IMR-90 (cell line): ENCODE data around the gene ELF5. TPM values are rescaled to one million over a fixed set of nuclear protein-coding genes. Genes with fewer than 3 reads are reported as not detected.

ENCODE experiments used
- ATAC-seq: fragments of 200-7000 bp; cut with Tn5 transposase; 2 replicates; pipeline ENCODE4 v1.9.1; 2020; ENCODE audit warnings: low read depth, mild to moderate bottlenecking, moderate library complexity
- BruUV-seq: library from RNA; stranded (reverse); fragments of 400-500 nt; replicated peaks from 2 replicates; lab custom pipeline; 2021; lab: Mats Ljungman, UMichigan
- CTCF ChIA-PET: fragments of 300-600 bp; formaldehyde crosslinking; extraction: SDS; loops from one replicate; lab custom pipeline; 2021; ENCODE audit warnings: antibody characterized with exemption; lab: Yijun Ruan, JAX
- POLR2A ChIA-PET: fragments of 300-600 bp; sonication (Branson Sonifier 250); formaldehyde crosslinking; loops from one replicate; lab custom pipeline; 2022; ENCODE audit warnings: antibody characterized with exemption; ENCODE audit not compliant: unreplicated experiment; lab: Charles Lee
- DNase-seq: peaks from one replicate; pipeline ENCODE4 v3.0.0; 2013
- H2AFZ ChIP-seq: replicated peaks from 2 replicates; pipeline ENCODE3; 2013; ENCODE audit warnings: low read length, mild to moderate bottlenecking; ENCODE audit not compliant: poor library complexity
- H2AK5ac ChIP-seq: 2 replicates; pipeline ENCODE4 v1.6.1; 2013; ENCODE audit warnings: low read depth, low read length, inconsistent platforms
- H2AK9ac ChIP-seq: replicated peaks from 2 replicates; pipeline ENCODE3; 2013; ENCODE audit warnings: mild to moderate bottlenecking, low read depth, low read length, moderate library complexity; ENCODE audit not compliant: poor library complexity
- H2BK120ac ChIP-seq: 2 replicates; pipeline ENCODE4 v1.6.1; 2013; ENCODE audit warnings: low read depth, low read length, inconsistent platforms
- H2BK15ac ChIP-seq: 3 replicates; pipeline ENCODE4 v1.6.1; 2013; ENCODE audit warnings: low read depth, low read length, inconsistent platforms
- H2BK20ac ChIP-seq: 2 replicates; pipeline ENCODE4 v1.6.1; 2013; ENCODE audit warnings: low read depth, mild to moderate bottlenecking, inconsistent platforms, low read length, moderate library complexity
- H2BK5ac ChIP-seq: 2 replicates; pipeline ENCODE4 v1.6.1; 2013; ENCODE audit warnings: mild to moderate bottlenecking, low read depth, low read length, inconsistent platforms; ENCODE audit not compliant: poor library complexity, severe bottlenecking
- H3K14ac ChIP-seq: replicated peaks from 2 replicates; pipeline ENCODE4 v1.6.1; 2013; ENCODE audit warnings: low read depth, low read length, inconsistent platforms
- H3K18ac ChIP-seq: 2 replicates; pipeline ENCODE4 v1.6.1; 2013; ENCODE audit warnings: low read depth, low read length, control low read depth
- H3K23ac ChIP-seq: 2 replicates; pipeline ENCODE4 v1.6.1; 2013; ENCODE audit warnings: low read depth, low read length, inconsistent platforms
- H3K27ac ChIP-seq: 2 replicates; pipeline ENCODE4 v1.5.1; 2013; ENCODE audit warnings: mild to moderate bottlenecking, control low read depth, low read length; ENCODE audit not compliant: insufficient read depth
- H3K27me3 ChIP-seq: 2 replicates; pipeline ENCODE4 v1.6.1; 2013; ENCODE audit warnings: low read length; ENCODE audit not compliant: control insufficient read depth, insufficient read depth
- H3K36me3 ChIP-seq: 2 replicates; pipeline ENCODE4 v1.6.1; 2013; ENCODE audit warnings: low read length, mixed read lengths; ENCODE audit not compliant: control insufficient read depth, insufficient read depth
- H3K4ac ChIP-seq: 2 replicates; pipeline ENCODE4 v1.6.1; 2013; ENCODE audit warnings: low read depth, low read length, inconsistent platforms
- H3K4me1 ChIP-seq: 2 replicates; pipeline ENCODE4 v1.6.1; 2013; ENCODE audit warnings: low read length, mixed read lengths; ENCODE audit not compliant: control insufficient read depth, insufficient read depth
- H3K4me2 ChIP-seq: 2 replicates; pipeline ENCODE4 v1.6.1; 2013; ENCODE audit warnings: low read depth, mild to moderate bottlenecking, control low read depth, low read length, moderate library complexity
- H3K4me3 ChIP-seq: 2 replicates; pipeline ENCODE4 v1.5.1; 2013; ENCODE audit warnings: low read depth, mild to moderate bottlenecking, control low read depth, low read length, moderate library complexity; ENCODE audit not compliant: insufficient read depth
- H3K56ac ChIP-seq: 2 replicates; pipeline ENCODE4 v1.6.1; 2013; ENCODE audit warnings: low read length, inconsistent platforms; ENCODE audit not compliant: insufficient read depth; ENCODE audit errors: extremely low read depth
- H3K79me1 ChIP-seq, 2 experiments: 2 replicates each; pipeline ENCODE4 v1.6.1; 2013; ENCODE audit warnings: low read length in 2 of 2, inconsistent platforms in 1 of 2, low read depth in 1 of 2
- H3K9ac ChIP-seq: 2 replicates; pipeline ENCODE4 v1.6.1; 2013; ENCODE audit warnings: low read depth, low read length, control low read depth
- H3K9me1 ChIP-seq: 2 replicates; pipeline ENCODE4 v1.6.1; 2013; ENCODE audit warnings: low read length, inconsistent platforms; ENCODE audit not compliant: insufficient read depth
- H3K9me3 ChIP-seq: 2 replicates; pipeline ENCODE4 v1.6.1; 2013; ENCODE audit warnings: low read length; ENCODE audit not compliant: control insufficient read depth, insufficient read depth
- H4K20me1 ChIP-seq: 2 replicates; pipeline ENCODE4 v1.6.1; 2013; ENCODE audit warnings: low read length, inconsistent platforms; ENCODE audit not compliant: insufficient read depth
- H4K5ac ChIP-seq: 2 replicates; pipeline ENCODE4 v1.6.1; 2013; ENCODE audit warnings: mild to moderate bottlenecking, low read depth, low read length, control low read depth
- H4K8ac ChIP-seq, 2 experiments: 2 replicates each; pipeline ENCODE4 v1.6.1; 2013; ENCODE audit warnings: low read depth in 2 of 2, low read length in 2 of 2, control low read depth in 1 of 2, inconsistent platforms in 1 of 2
- H4K91ac ChIP-seq: 2 replicates; pipeline ENCODE4 v1.6.1; 2013; ENCODE audit warnings: low read depth, low read length, inconsistent platforms; ENCODE audit not compliant: insufficient read depth
- CEBPB ChIP-seq: IDR thresholded peaks from 2 replicates; pipeline ENCODE4 v1.6.1; 2012; ENCODE audit warnings: low read depth, low read length, improper control_type of control experiment
- POLR2A ChIP-seq: IDR thresholded peaks from 2 replicates; pipeline ENCODE4 v1.6.1; 2012; ENCODE audit warnings: mild to moderate bottlenecking, low read depth, low read length
- WGBS, 2 experiments: methylation state at CpG; one replicate each; pipeline versions ENCODE4 v1.1.5 to v1.1.7; 2013; ENCODE audit warnings: missing lambda C conversion rate in 2 of 2; ENCODE audit not compliant: insufficient read length in 1 of 2; ENCODE audit errors: extremely low coverage in 2 of 2; 5-methylcytosine and 5-hydroxymethylcytosine counted together
- dilution Hi-C: fragments of 300-500 bp; cut with HindIII; formaldehyde crosslinking; loops from one replicate; pipeline ENCODE4 v1.14.3; 2018; ENCODE audit warnings: low sequenced_read_pairs; ENCODE audit not compliant: unreplicated experiment
- in situ Hi-C: fragments of 300-500 bp; cut with MboI; formaldehyde crosslinking; loops from 3 replicates; pipeline ENCODE4 v1.14.3; 2019; ENCODE audit warnings: low sequenced_read_pairs, inconsistent platforms, mixed read lengths
- intact Hi-C: fragments of 100-400 bp; cut with micrococcal nuclease; formaldehyde crosslinking; loops from 2 replicates; pipeline ENCODE4 v1.10.0; 2022
- polyA plus RNA-seq, 3 experiments: library from polyadenylated mRNA; depleted of rRNA; stranded (reverse); fragments of >200 nt; gene quantifications; 2 replicates each; pipeline ENCODE4 v1.2.3, GENCODE V29; 2012; ENCODE audit warnings: low replicate concordance in 1 of 3
- total RNA-seq: library from RNA; depleted of rRNA; stranded (reverse); fragments of >200 nt; gene quantifications from 2 replicates; pipeline ENCODE4 v1.2.3, GENCODE V29; 2012
- TF ChIP-seq, protein P1 (sequence below): fragments of 150-350 bp; IDR thresholded peaks from 2 replicates; pipeline ENCODE4 v1.6.1; 2017; ENCODE audit warnings: mild to moderate bottlenecking, antibody characterized with exemption, low read length, low read depth

Gene ELF5
- total and polyA plus RNA-seq, 2 of the 4 experiments (the other 2 are of a cell fraction) = not detected

DNA sequence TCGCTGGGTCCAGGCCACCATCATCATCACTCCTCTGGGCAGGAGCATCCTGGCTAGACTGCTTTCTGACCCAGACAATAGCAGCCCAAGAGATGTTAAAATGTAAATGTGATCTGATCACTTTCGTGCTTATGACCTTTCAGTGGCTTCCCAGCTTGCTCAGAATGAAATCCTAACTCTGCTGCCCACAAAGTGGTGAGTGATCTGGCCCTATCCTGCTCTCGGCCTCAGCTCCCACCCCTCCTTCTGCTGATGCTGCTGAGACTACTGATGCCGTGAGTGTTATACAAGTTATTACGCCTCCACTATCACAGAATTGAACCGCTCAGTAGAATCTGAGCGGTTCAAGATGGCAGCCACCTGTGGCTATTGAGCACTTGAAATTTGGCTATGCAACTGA lies 26.2 kb downstream of the ELF5 start:
- H3K56ac ChIP-seq = no peak overlapping the region
- no peak overlapping the region for H3K18ac ChIP-seq
- no peak overlapping the region for H3K14ac ChIP-seq
- no peak overlapping the region for H3K4ac ChIP-seq
- H3K9me3 ChIP-seq = no peaks in the 10 kb centered on the region
- peaks cover 46% of the 10 kb centered on the region for H3K27me3 ChIP-seq
- no peaks in the 10 kb centered on the region for H3K79me1 ChIP-seq
- TF ChIP-seq POLR2A (no peak), CEBPB (no peak)
- TF ChIP-seq, protein P1, sequence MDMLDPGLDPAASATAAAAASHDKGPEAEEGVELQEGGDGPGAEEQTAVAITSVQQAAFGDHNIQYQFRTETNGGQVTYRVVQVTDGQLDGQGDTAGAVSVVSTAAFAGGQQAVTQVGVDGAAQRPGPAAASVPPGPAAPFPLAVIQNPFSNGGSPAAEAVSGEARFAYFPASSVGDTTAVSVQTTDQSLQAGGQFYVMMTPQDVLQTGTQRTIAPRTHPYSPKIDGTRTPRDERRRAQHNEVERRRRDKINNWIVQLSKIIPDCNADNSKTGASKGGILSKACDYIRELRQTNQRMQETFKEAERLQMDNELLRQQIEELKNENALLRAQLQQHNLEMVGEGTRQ = no peak
- no peak overlapping the region for H3K4me3 ChIP-seq
- dilution Hi-C loops = no loop called here
- no peak overlapping the region for H2BK5ac ChIP-seq
- no peaks in the 10 kb centered on the region for H3K9me1 ChIP-seq
- BruUV-seq = no TSS peak
- in situ Hi-C loops = no loop called here
- no peak overlapping the region for H3K27ac ChIP-seq
- CTCF ChIA-PET = no interaction called here
- H3K4me2 ChIP-seq = no peak overlapping the region
- no peak overlapping the region for H2AK9ac ChIP-seq
- no peaks in the 10 kb centered on the region for H3K4me1 ChIP-seq
- ATAC-seq (no peak), DNase-seq (no peak)
- POLR2A ChIA-PET = no interaction called here
- H4K5ac ChIP-seq = no peak overlapping the region
- no peaks in the 10 kb centered on the region for H4K20me1 ChIP-seq
- no peak overlapping the region for H2BK15ac ChIP-seq
- no peak overlapping the region for H2BK120ac ChIP-seq
- H3K23ac ChIP-seq = no peak overlapping the region
- no peak overlapping the region for H2AFZ ChIP-seq
- no peak overlapping the region for H2AK5ac ChIP-seq
- no peak overlapping the region for H4K91ac ChIP-seq
- H3K36me3 ChIP-seq = no peaks in the 10 kb centered on the region
- WGBS, 2 experiments = 67% methylated on average over 1 of the region's 7 CpGs; no CpG with 5 or more reads in 1 of the 2 experiments
- H3K9ac ChIP-seq = no peak overlapping the region
- intact Hi-C loops = no loop called here
- H4K8ac ChIP-seq = no peak overlapping the region
- no peak overlapping the region for H2BK20ac ChIP-seq
